ENCODE measurements around the gene OPCML. TPM values are rescaled to one million over a fixed set of nuclear protein-coding genes. Genes with fewer than 3 reads are reported as not detected.

The OPCML gene
- total RNA-seq, 2 experiments from 2014 or later = not detected

DNA sequence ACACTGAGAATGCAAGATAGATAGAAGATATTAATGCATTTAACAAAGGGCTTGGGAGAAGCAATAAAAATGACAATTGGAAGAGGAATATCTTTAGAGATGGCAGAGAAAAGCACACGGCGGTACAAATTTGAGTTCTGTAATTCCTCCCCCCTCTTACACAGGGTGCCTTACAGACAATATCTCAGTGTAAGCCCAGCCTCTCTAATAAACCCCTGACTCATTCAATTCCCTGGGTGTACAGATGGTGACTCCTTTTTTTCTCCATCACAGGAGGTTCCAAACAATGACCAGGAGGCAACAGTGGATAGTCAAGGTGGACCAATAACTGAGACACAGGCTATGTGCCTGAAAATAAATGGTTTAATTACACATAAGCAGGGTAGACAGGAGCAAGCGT, 598.6 kb downstream of the OPCML start:
- no peaks in the 10 kb centered on the region for H3K9me3 Mint-ChIP-seq
- H3K4me3 Mint-ChIP-seq = no peak overlapping the region
- H3K4me1 Mint-ChIP-seq (ENCODE audit: low read depth) = no peaks in the 10 kb centered on the region
- no peak overlapping the region for H3K27ac Mint-ChIP-seq
- intact Hi-C loops (cut with micrococcal nuclease) = no loop called here
- ChIA-PET CTCF (no interaction called here), POLR2A (no interaction called here)
- H3K27me3 Mint-ChIP-seq = no peaks in the 10 kb centered on the region
- no peak for DNase-seq
- no peaks in the 10 kb centered on the region for H3K36me3 Mint-ChIP-seq

- H3K4me3 Mint-ChIP-seq = no peak overlapping the region
- ChIA-PET CTCF (interaction anchor here (1.1 to 1.4 kb wide), 2 partner anchors 14 to 15 kb away, joined by 4 to 7 read pairs; no protein-coding TSS in a partner anchor), POLR2A (no interaction called here)
- intact Hi-C loops (cut with micrococcal nuclease) = no loop called here
- H3K27me3 Mint-ChIP-seq = no peaks in the 10 kb centered on the region
- H3K9me3 Mint-ChIP-seq = no peaks in the 10 kb centered on the region
- no peak for DNase-seq
- H3K36me3 Mint-ChIP-seq = no peaks in the 10 kb centered on the region
- H3K4me1 Mint-ChIP-seq (ENCODE audit: low read depth) = no peaks in the 10 kb centered on the region
- no peak overlapping the region for H3K27ac Mint-ChIP-seq
Observed at GRCh38 chr11:132925825-132926469, 606.4 kb downstream of the OPCML start.

- POLR2A ChIA-PET = no interaction called here
- no peak for DNase-seq
- no peak overlapping the region for H3K4me3 Mint-ChIP-seq
Observed at GRCh38 chr11:132921597-132921996, 610.7 kb downstream of the OPCML start.

DNA sequence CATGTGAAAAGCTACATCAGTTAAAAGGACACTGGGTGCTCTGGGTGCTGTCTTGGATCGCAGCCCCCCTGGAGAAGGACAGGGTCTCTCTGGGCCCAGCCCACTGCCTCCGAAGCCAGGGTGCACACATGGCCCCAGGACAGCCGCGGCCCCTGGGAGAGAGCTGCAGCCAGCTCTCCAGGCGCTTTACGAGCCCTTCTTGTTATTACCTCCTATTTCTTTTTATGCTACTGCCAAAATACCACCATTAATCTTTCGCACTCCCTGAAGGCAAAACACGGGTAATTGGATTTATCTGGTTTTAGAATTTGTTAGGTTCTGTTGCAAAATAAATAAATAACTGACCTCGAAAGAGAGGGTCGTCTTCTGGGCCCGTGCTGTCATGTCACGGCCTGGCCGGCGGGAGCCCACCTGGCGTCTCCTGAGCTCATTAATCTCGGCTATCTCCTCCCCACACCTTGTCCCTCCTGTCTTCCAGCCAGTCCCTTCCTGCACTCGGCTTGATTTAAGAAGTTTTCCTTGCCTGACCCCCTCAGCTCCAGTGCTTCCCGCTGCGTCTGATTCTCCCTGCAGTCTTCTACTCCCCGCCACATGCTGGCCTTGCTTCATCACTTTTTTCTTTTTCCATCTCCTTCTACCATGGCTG, 611.7 kb downstream of the OPCML start:
- Mint-ChIP-seq H3K27ac (no peak overlapping the region), H3K9me3 (no peaks in the 10 kb centered on the region), H3K4me1 (ENCODE audit: low read depth) (no peaks in the 10 kb centered on the region), H3K36me3 (no peaks in the 10 kb centered on the region), H3K4me3 (no peak overlapping the region), H3K27me3 (no peaks in the 10 kb centered on the region)
- intact Hi-C loops (cut with micrococcal nuclease) = no loop called here
- ChIA-PET CTCF (no interaction called here), POLR2A (interaction anchor here (0.6 kb wide), 1 partner anchor 15 kb away, joined by 5 read pairs; no protein-coding TSS in a partner anchor)
- no peak for DNase-seq

More at GRCh38 chr11:132921597-132921996, 610.7 kb downstream of the OPCML start:
- CTCF ChIA-PET = interaction anchor here (0.9 kb wide), 1 partner anchor 20 kb away, joined by 4 read pairs; no protein-coding TSS in a partner anchor
- intact Hi-C loops (cut with micrococcal nuclease) = no loop called here
- Mint-ChIP-seq H3K36me3 (no peaks in the 10 kb centered on the region), H3K9me3 (no peaks in the 10 kb centered on the region), H3K27me3 (no peaks in the 10 kb centered on the region), H3K4me1 (ENCODE audit: low read depth) (no peaks in the 10 kb centered on the region), H3K27ac (no peak overlapping the region)

GRCh38 chr11:132914600-132914999, 617.7 kb downstream of the OPCML start:
- Mint-ChIP-seq H3K36me3 (no peaks in the 10 kb centered on the region), H3K9me3 (no peaks in the 10 kb centered on the region), H3K4me1 (ENCODE audit: low read depth) (no peaks in the 10 kb centered on the region), H3K27me3 (no peaks in the 10 kb centered on the region), H3K4me3 (no peak overlapping the region), H3K27ac (no peak overlapping the region)
- intact Hi-C loops (cut with micrococcal nuclease) = no loop called here
- ChIA-PET POLR2A (no interaction called here), CTCF (no interaction called here)
- no peak for DNase-seq

DNA sequence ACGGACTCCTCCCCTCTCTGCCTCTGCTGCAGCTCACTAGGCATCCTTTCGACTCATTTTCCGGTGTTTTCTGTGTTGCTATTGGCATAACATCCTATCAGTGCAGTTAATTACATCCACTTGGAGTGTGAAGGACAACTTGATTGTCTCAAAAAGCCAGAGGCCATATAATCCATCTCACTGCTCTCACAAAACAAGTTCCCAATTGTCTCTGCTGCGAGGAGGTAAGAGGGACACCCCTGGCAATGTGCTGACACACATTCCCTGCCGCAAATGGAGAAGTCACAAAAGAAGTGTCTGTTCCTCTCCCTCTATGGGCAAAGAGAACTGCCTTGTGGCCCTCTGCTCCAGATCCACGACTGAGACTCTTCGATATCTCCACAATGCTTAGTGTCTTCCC, 618.4 kb downstream of the OPCML start:
- Mint-ChIP-seq H3K27me3 (no peaks in the 10 kb centered on the region), H3K27ac (no peak overlapping the region), H3K36me3 (no peaks in the 10 kb centered on the region), H3K9me3 (no peaks in the 10 kb centered on the region), H3K4me3 (no peak overlapping the region), H3K4me1 (ENCODE audit: low read depth) (no peaks in the 10 kb centered on the region)
- POLR2A ChIA-PET = no interaction called here
- intact Hi-C loops (cut with micrococcal nuclease) = no loop called here
- CTCF ChIA-PET = no interaction called here
- no peak for DNase-seq

DNA sequence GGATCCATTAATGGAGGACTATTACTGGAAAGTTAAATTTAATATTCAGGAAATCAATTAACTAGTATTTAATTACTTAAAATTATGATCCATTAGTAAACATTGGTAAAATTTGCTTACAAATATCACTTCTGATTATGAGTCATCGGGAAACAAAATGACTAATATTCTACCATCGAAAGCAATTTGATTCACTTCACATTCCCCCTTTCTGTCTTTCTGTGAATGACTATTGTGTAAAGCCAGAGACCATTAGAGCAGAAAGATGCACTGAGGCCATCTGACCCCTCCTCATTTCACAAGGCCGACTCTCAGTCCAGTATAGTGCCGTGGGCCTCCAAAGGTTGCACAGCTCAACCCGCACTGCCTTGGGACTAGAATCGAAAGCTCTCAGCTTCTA, 619.0 kb downstream of the OPCML start:
- Mint-ChIP-seq H3K4me3 (no peak overlapping the region), H3K9me3 (no peaks in the 10 kb centered on the region), H3K27ac (no peak overlapping the region), H3K4me1 (ENCODE audit: low read depth) (no peaks in the 10 kb centered on the region), H3K27me3 (no peaks in the 10 kb centered on the region), H3K36me3 (no peaks in the 10 kb centered on the region)
- POLR2A ChIA-PET = no interaction called here
- no peak for DNase-seq
- intact Hi-C loops (cut with micrococcal nuclease) = no loop called here
- CTCF ChIA-PET = no interaction called here

DNA sequence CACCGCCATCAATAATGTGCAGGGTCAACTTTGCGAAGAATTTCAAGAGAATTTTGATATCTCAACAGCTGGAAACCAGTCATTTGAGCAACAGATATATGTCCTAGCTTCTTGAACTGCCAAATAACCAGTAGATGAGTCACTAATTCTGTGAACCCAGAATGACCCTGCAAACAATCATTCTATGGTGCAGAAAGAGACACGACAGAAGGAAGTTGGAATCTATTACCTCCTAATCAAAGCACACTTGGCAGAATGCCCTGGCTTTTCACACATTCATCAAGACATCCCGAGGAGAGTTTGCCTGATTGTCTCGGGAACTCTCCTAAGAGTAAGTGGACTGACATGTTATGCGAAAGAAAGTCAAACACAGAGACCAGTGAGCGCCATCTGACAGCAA, 621.1 kb downstream of the OPCML start:
- H3K4me3 Mint-ChIP-seq = no peak overlapping the region
- POLR2A ChIA-PET = no interaction called here

GRCh38 chr11:132910011-132910760, 622.1 kb downstream of the OPCML start:
- Mint-ChIP-seq H3K4me3 (no peak overlapping the region), H3K36me3 (no peaks in the 10 kb centered on the region), H3K27me3 (no peaks in the 10 kb centered on the region), H3K9me3 (no peaks in the 10 kb centered on the region), H3K4me1 (ENCODE audit: low read depth) (no peaks in the 10 kb centered on the region), H3K27ac (no peak overlapping the region)
- POLR2A ChIA-PET = no interaction called here
- DNase-seq = no peak
- CTCF ChIA-PET = no interaction called here
- intact Hi-C loops (cut with micrococcal nuclease) = no loop called here

More for the DNA sequence above, 621.1 kb downstream of the OPCML start:
- Mint-ChIP-seq H3K36me3 (no peaks in the 10 kb centered on the region), H3K4me1 (ENCODE audit: low read depth) (no peaks in the 10 kb centered on the region), H3K27me3 (no peaks in the 10 kb centered on the region), H3K27ac (no peak overlapping the region), H3K9me3 (no peaks in the 10 kb centered on the region)
- no peak for DNase-seq
- intact Hi-C loops (cut with micrococcal nuclease) = no loop called here
- CTCF ChIA-PET = no interaction called here

- no peaks in the 10 kb centered on the region for H3K9me3 Mint-ChIP-seq
- no peak overlapping the region for H3K4me3 Mint-ChIP-seq
- no peaks in the 10 kb centered on the region for H3K36me3 Mint-ChIP-seq
- H3K27me3 Mint-ChIP-seq = no peaks in the 10 kb centered on the region
- CTCF ChIA-PET = no interaction called here
- DNase-seq = no peak
- POLR2A ChIA-PET = no interaction called here
- no peak overlapping the region for H3K27ac Mint-ChIP-seq
- no peaks in the 10 kb centered on the region for H3K4me1 Mint-ChIP-seq (ENCODE audit: low read depth)
- intact Hi-C loops (cut with micrococcal nuclease) = no loop called here
Observed at GRCh38 chr11:132909021-132909606, 623.2 kb downstream of the OPCML start.

DNA sequence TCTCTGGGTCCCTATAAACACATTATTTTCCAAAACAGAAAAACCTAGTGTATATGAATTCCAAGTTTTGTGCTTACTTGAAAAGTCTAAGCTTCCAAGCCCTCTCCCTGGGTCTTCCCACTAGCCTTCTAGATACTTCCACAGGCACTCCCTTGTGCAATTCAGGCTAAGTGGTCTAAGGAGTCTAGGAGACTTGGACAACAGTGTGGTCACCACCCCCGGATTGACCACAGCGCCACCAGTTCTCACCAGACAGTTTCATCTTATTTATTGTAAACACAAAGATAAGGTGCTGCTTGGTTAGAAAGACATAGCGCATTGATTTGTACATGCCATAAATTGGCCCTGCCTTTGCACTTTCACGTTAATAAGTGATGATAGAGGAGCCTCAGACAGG, 623.9 kb downstream of the OPCML start:
- H3K4me3 Mint-ChIP-seq = no peak overlapping the region
- DNase-seq = no peak
- H3K9me3 Mint-ChIP-seq = peaks cover 2% of the 10 kb centered on the region
- CTCF ChIA-PET = no interaction called here
- intact Hi-C loops (cut with micrococcal nuclease) = no loop called here
- POLR2A ChIA-PET = no interaction called here
- H3K36me3 Mint-ChIP-seq = no peaks in the 10 kb centered on the region
- H3K27ac Mint-ChIP-seq = no peak overlapping the region
- no peaks in the 10 kb centered on the region for H3K27me3 Mint-ChIP-seq
- H3K4me1 Mint-ChIP-seq (ENCODE audit: low read depth) = no peaks in the 10 kb centered on the region

DNA sequence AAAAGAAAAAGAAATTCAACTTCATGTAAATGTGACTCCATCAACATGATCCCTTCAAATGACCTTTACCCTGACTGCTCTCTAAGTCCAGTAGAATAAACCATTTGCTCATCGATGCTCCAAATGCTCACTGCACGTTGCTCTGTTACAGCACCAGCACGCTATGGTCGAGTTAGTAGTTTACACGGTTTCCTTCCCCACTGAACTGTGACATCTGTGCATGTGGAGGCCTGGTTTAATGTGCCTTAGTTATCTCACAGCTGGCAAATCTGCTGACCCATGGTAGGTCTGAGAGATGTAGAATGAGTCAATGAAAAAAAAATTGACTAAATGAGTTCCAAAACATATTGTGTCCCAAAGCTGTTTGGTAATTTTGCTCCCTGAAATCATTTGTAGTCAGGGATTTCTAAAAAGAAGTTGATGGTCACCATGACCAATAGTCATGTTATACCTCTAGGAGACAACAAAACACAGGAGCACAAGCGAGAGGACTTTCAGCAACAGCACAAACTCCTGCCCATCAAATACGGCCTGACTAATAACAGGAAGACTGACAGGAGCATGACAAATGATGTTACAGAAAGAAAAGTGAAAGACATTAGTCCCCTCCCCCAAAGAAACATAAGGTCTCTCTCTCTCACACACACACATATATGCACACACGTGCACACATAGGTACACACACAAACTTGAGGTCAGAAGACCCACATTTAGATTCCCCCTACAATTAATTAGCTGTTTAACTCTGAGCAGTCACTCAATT, 624.5 kb downstream of the OPCML start:
- no peak for DNase-seq
- POLR2A ChIA-PET = no interaction called here
- Mint-ChIP-seq H3K27me3 (no peaks in the 10 kb centered on the region), H3K4me1 (ENCODE audit: low read depth) (no peaks in the 10 kb centered on the region), H3K4me3 (no peak overlapping the region), H3K9me3 (peaks cover 2% of the 10 kb centered on the region), H3K36me3 (no peaks in the 10 kb centered on the region), H3K27ac (no peak overlapping the region)
- CTCF ChIA-PET = no interaction called here
- intact Hi-C loops (cut with micrococcal nuclease) = no loop called here

All from activated CD4-positive, alpha-beta memory T cell treated with anti-CD3 and anti-CD28 coated beads for 36 hours (primary cell).